ENCODE measurements around the gene REXO4. TPM values are rescaled to one million over a fixed set of nuclear protein-coding genes. Genes with fewer than 3 reads are reported as not detected.

Gene REXO4
- total and polyA plus RNA-seq, 9 of the 15 experiments (the other 6 are each of a cell fraction or from before 2014, with no cell fraction given): 3.4 to 72.9 (median 31.1) TPM

DNA sequence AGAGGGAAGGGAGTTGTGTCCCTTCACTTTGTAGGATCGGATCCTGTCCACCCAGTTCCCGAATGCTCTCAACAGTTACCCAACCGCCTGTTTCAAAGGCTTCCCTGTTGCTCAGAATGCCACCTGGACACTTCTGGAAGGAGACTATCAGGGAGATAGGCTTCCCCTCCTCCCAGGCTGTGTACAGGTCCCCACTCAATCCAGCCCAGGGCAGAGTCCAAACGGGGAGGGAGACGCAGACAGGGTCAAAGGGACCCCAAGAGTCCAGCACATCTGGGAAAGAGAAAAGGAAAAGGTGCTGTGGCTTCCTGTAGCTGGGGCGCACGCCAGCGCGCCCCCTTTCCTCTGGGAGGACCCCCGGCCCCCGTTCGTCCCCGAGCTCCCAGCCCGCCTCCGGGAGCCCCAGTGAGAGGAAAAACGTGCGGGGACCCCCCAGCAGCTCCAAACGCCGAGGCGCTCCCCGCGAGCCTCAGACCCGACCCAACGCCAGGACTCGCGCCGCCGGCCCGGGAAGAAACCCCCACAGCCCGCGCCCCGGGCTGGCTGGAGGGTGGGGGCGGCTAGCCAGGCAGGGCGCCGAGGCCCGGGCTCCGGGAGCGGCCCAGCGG is 42.6 kb downstream of the REXO4 start (continued):
- TF ChIP-seq, protein P1, sequence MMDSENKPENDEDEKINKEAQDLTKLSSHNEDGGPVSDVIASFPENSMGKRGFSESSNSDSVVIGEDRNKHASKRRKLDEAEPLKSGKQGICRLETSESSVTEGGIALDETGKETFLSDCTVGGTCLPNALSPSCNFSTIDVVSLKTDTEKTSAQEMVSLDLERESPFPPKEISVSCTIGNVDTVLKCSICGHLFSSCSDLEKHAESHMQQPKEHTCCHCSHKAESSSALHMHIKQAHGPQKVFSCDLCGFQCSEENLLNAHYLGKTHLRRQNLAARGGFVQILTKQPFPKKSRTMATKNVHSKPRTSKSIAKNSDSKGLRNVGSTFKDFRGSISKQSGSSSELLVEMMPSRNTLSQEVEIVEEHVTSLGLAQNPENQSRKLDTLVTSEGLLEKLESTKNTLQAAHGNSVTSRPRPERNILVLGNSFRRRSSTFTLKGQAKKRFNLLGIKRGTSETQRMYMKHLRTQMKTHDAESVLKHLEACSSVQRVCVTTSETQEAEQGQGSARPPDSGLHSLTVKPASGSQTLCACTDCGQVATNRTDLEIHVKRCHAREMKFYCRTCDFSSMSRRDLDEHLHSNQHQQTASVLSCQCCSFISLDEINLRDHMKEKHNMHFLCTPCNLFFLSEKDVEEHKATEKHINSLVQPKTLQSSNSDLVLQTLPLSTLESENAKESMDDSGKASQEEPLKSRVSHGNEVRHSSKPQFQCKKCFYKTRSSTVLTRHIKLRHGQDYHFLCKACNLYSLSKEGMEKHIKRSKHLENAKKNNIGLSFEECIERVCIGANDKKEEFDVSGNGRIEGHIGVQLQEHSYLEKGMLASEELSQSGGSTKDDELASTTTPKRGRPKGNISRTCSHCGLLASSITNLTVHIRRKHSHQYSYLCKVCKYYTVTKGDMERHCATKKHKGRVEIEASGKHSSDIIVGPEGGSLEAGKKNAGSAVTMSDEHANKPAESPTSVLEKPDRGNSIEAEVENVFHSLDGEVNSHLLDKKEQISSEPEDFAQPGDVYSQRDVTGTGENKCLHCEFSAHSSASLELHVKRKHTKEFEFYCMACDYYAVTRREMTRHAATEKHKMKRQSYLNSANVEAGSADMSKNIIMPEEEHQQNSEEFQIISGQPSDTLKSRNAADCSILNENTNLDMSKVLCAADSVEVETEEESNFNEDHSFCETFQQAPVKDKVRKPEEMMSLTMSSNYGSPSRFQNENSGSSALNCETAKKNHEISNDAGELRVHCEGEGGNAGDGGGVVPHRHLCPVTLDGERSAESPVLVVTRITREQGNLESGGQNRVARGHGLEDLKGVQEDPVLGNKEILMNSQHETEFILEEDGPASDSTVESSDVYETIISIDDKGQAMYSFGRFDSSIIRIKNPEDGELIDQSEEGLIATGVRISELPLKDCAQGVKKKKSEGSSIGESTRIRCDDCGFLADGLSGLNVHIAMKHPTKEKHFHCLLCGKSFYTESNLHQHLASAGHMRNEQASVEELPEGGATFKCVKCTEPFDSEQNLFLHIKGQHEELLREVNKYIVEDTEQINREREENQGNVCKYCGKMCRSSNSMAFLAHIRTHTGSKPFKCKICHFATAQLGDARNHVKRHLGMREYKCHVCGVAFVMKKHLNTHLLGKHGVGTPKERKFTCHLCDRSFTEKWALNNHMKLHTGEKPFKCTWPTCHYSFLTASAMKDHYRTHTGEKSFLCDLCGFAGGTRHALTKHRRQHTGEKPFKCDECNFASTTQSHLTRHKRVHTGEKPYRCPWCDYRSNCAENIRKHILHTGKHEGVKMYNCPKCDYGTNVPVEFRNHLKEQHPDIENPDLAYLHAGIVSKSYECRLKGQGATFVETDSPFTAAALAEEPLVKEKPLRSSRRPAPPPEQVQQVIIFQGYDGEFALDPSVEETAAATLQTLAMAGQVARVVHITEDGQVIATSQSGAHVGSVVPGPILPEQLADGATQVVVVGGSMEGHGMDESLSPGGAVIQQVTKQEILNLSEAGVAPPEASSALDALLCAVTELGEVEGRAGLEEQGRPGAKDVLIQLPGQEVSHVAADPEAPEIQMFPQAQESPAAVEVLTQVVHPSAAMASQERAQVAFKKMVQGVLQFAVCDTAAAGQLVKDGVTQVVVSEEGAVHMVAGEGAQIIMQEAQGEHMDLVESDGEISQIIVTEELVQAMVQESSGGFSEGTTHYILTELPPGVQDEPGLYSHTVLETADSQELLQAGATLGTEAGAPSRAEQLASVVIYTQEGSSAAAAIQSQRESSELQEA (IDR thresholded peaks at IDR 0.05; ENCODE audit: low read depth): no peak
- TF ChIP-seq ARID1B (IDR thresholded peaks at IDR 0.05): no peak
- TF ChIP-seq HDAC2 (IDR thresholded peaks at IDR 0.05): no peak
- TF ChIP-seq CAMTA2 (CRISPR knock-in tag; conservative IDR thresholded peaks at IDR 0.05): no peak
- no peak for TF ChIP-seq MXI1 (IDR thresholded peaks at IDR 0.05; ENCODE audit: low read depth, low read length)
- TF ChIP-seq BRD9 (IDR thresholded peaks at IDR 0.05; ENCODE audit: low read depth, partially characterized antibody): no peak
- TF ChIP-seq MAZ (CRISPR knock-in tag; conservative IDR thresholded peaks at IDR 0.05 in 1 of 2, IDR thresholded peaks at IDR 0.05 in 1 of 2): peak in 1 of 2 experiments; percentile 33; a peak in 1 of 4 replicates
- TF ChIP-seq ZNF124 (CRISPR knock-in tag; IDR thresholded peaks at IDR 0.05): no peak
- TF ChIP-seq SP1 (CRISPR knock-in tag; IDR thresholded peaks at IDR 0.05): 0 out of 2 replicates have a peak, but pooled peaks have one; percentile 24
- no peak for TF ChIP-seq EWSR1 (IDR thresholded peaks at IDR 0.05; ENCODE audit: borderline replicate concordance, low read depth, partially characterized antibody)
- peak; percentile 14; the same call in 1 of the 2 replicates for TF ChIP-seq SNIP1 (IDR thresholded peaks at IDR 0.05; ENCODE audit: low read depth)
- no peak for TF ChIP-seq SREBF1 (IDR thresholded peaks at IDR 0.05; ENCODE audit: borderline replicate concordance, low read depth, low read length)
- TF ChIP-seq MYBL2 (IDR thresholded peaks at IDR 0.05; ENCODE audit: low read depth): no peak
- TF ChIP-seq MYBL2 (CRISPR knock-in tag; IDR thresholded peaks at IDR 0.05; ENCODE audit: borderline replicate concordance): no peak
- TF ChIP-seq ZNF79 (CRISPR knock-in tag; IDR thresholded peaks at IDR 0.05; ENCODE audit: low read depth): no peak
